Amniotic epithelial cell (primary cell): Measurements from ENCODE around the gene PSMG1.
A peak's percentile ranks its signal among the peaks of the same experiment; 100 is the strongest.
"Not testable (repeated sequence)": the region's sequence is repeated elsewhere in the genome, so short reads cannot be mapped to it uniquely, and the experiment has no call there.

ENCODE experiments used
- DNase-seq: peaks from one replicate; pipeline ENCODE4 v3.0.0-alpha.2; 2010; ENCODE audit warnings: low read depth

The PSMG1 gene

GRCh38 chr21:39156024-39156423, 27.2 kb downstream of the PSMG1 start:
- DNase-seq = no peak

GRCh38 chr21:39155578-39155977, 27.7 kb downstream of the PSMG1 start:
- DNase-seq = no peak

GRCh38 chr21:39153842-39154241, 29.4 kb downstream of the PSMG1 start:
- DNase-seq = no peak

- peak; percentile 9 for DNase-seq
These were observed 29.9 kb downstream of the PSMG1 start for GRCh38 chr21:39153373-39153772.

GRCh38 chr21:39152271-39152670, 31.0 kb downstream of the PSMG1 start:
- peak; percentile 69 for DNase-seq

- no peak for DNase-seq
These were observed 32.4 kb downstream of the PSMG1 start for GRCh38 chr21:39150877-39151276.

GRCh38 chr21:39150316-39150715, 32.9 kb downstream of the PSMG1 start:
- DNase-seq = no peak

- no peak for DNase-seq
These were observed 33.4 kb downstream of the PSMG1 start for GRCh38 chr21:39149882-39150281.

- DNase-seq = peak; percentile 14
These were observed 34.3 kb downstream of the PSMG1 start for GRCh38 chr21:39148975-39149374.

- DNase-seq = peak; percentile 12
These were observed 39.1 kb downstream of the PSMG1 start for GRCh38 chr21:39144191-39144590.

- DNase-seq = no peak
These were observed 40.3 kb downstream of the PSMG1 start for GRCh38 chr21:39142972-39143371.

GRCh38 chr21:39141502-39141901, 41.7 kb downstream of the PSMG1 start:
- DNase-seq = no peak

GRCh38 chr21:39137248-39138178, 45.7 kb downstream of the PSMG1 start:
- DNase-seq = peak; percentile 87

GRCh38 chr21:39136711-39137110, 46.5 kb downstream of the PSMG1 start:
- DNase-seq = peak; percentile 50

- not testable (repeated sequence) for DNase-seq
These were observed 47.1 kb downstream of the PSMG1 start for GRCh38 chr21:39136138-39136537.

GRCh38 chr21:39134288-39134810, 48.9 kb downstream of the PSMG1 start:
- no peak for DNase-seq

GRCh38 chr21:39132248-39132647, 51.0 kb downstream of the PSMG1 start:
- DNase-seq = no peak

GRCh38 chr21:39131791-39132190, 51.5 kb downstream of the PSMG1 start:
- DNase-seq = no peak

- DNase-seq = no peak
These were observed 55.7 kb downstream of the PSMG1 start for GRCh38 chr21:39127506-39127905.

- DNase-seq = no peak
These were observed 56.8 kb downstream of the PSMG1 start for GRCh38 chr21:39126486-39126806.

GRCh38 chr21:39125752-39126485, 57.3 kb downstream of the PSMG1 start:
- DNase-seq = peak; percentile 71
